ENCODE measurements around the gene PLK5.

GRCh38 chr19:1482361-1483130 is 41.3 kb upstream of the PLK5 start:
- TF ChIP-seq, protein P1, sequence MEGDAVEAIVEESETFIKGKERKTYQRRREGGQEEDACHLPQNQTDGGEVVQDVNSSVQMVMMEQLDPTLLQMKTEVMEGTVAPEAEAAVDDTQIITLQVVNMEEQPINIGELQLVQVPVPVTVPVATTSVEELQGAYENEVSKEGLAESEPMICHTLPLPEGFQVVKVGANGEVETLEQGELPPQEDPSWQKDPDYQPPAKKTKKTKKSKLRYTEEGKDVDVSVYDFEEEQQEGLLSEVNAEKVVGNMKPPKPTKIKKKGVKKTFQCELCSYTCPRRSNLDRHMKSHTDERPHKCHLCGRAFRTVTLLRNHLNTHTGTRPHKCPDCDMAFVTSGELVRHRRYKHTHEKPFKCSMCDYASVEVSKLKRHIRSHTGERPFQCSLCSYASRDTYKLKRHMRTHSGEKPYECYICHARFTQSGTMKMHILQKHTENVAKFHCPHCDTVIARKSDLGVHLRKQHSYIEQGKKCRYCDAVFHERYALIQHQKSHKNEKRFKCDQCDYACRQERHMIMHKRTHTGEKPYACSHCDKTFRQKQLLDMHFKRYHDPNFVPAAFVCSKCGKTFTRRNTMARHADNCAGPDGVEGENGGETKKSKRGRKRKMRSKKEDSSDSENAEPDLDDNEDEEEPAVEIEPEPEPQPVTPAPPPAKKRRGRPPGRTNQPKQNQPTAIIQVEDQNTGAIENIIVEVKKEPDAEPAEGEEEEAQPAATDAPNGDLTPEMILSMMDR (IDR thresholded peaks at IDR 0.05; ENCODE audit: low read length), result no peak
- TF ChIP-seq EZH2 (IDR thresholded peaks at IDR 0.05; ENCODE audit: borderline replicate concordance, low read length), result no peak

Measured in OCI-LY1 (cell line).